ENCODE measurements around the gene IFNAR1. TPM values are rescaled to one million over a fixed set of nuclear protein-coding genes. Genes with fewer than 3 reads are reported as not detected.

Gene IFNAR1
- total and polyA plus RNA-seq, 2 experiments from 2014 or later, result 14.0 to 18.7 TPM

- no peak for TF ChIP-seq REST (IDR thresholded peaks at IDR 0.05; ENCODE audit: unreplicated experiment)
Observed at GRCh38 chr21:33355996-33356395, 31.2 kb downstream of the IFNAR1 start (continued).

GRCh38 chr21:33357177-33357576, 32.4 kb downstream of the IFNAR1 start:
- Histone ChIP-seq H2AFZ (no peak overlapping the region), H3K27ac (ENCODE audit: low read depth) (no peak overlapping the region), H3K9me2 (ENCODE audit: insufficient read depth) (no peaks in the 10 kb centered on the region), H3K4me3 (no peak overlapping the region), H3K36me3 (ENCODE audit: insufficient read depth) (no peaks in the 10 kb centered on the region; the same call in 1 of the 2 replicates), H4K20me1 (replicated peaks; ENCODE audit: insufficient read depth) (no peaks in the 10 kb centered on the region), H3F3A (replicated peaks; ENCODE audit: low read depth) (no peaks in the 10 kb centered on the region; the same call in 1 of the 2 replicates), H3K4me2 (no peak overlapping the region), H3K4me1 (ENCODE audit: insufficient read depth) (0 out of 2 replicates have a peak, but pooled peaks cover 3% of the 10 kb centered on the region), H3K79me2 (replicated peaks; ENCODE audit: insufficient read depth) (no peaks in the 10 kb centered on the region), H3K27me3 (ENCODE audit: insufficient read depth) (no peaks in the 10 kb centered on the region)
- no peaks in the 10 kb centered on the region for H3K9me3 Mint-ChIP-seq
- H3K4me1 Mint-ChIP-seq, result peaks cover 11% of the 10 kb centered on the region
- no peak for TF ChIP-seq REST (IDR thresholded peaks at IDR 0.05; ENCODE audit: unreplicated experiment)
- no peak for TF ChIP-seq NANOG (IDR thresholded peaks at IDR 0.05; ENCODE audit: borderline replicate concordance)
- no peak for TF ChIP-seq EZH2phosphoT487 (IDR thresholded peaks at IDR 0.05; ENCODE audit: unreplicated experiment)
- no peak for TF ChIP-seq ZNF114 (CRISPR knock-in tag; IDR thresholded peaks at IDR 0.05)
- TF ChIP-seq ETS1 (IDR thresholded peaks at IDR 0.05), result no peak
- TF ChIP-seq ZNF331 (CRISPR knock-in tag; IDR thresholded peaks at IDR 0.05; ENCODE audit: low read depth), result no peak
- TF ChIP-seq STAT1 (IDR thresholded peaks at IDR 0.05; ENCODE audit: unreplicated experiment), result no peak
- no peak for TF ChIP-seq JUNB (IDR thresholded peaks at IDR 0.05; ENCODE audit: unreplicated experiment)
- TF ChIP-seq POLR2AphosphoS5 (IDR thresholded peaks at IDR 0.05; ENCODE audit: low read depth), result no peak
- no peak for TF ChIP-seq CREB1 (CRISPR knock-in tag; IDR thresholded peaks at IDR 0.05; ENCODE audit: low read depth)
- no peak for TF ChIP-seq ZNF462 (CRISPR knock-in tag; IDR thresholded peaks at IDR 0.05)
- DNase-seq (ENCODE audit: low spot score), result no peak
- H3K27ac Mint-ChIP-seq, result no peak overlapping the region
- H3K36me3 Mint-ChIP-seq (ENCODE audit: low read depth), result peaks cover 17% of the 10 kb centered on the region
- no peaks in the 10 kb centered on the region for H3K27me3 Mint-ChIP-seq (ENCODE audit: insufficient read depth, low read depth, poor library complexity)
- no peak overlapping the region for H3K4me3 Mint-ChIP-seq
- ATAC-seq, result no peak
